ENCODE measurements around the gene EFCAB6.

DNA sequence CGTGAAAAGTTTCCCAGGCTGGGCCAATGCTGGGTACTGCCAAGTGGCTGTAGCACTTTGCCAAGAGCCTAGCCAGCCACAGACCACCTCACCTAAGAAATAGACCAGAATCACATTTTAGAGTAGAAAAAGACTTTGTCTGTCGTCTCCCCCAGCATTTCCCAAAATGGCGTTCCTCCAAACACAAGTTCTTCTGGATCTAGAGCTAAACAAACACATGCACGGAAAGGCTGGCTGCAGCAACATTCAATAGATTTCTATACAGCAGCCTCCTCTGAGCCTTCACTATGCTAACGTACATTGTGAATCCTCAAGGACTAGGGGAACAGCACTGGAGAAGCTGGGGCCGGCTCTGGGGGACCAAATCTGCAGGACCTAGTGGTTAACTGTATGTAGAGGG, 65.0 kb downstream of the EFCAB6 start:
- no peak for TF ChIP-seq POLR2AphosphoS5 (IDR thresholded peaks at IDR 0.05; ENCODE audit: low read depth, low read length)
- no peak for TF ChIP-seq POLR2A (IDR thresholded peaks at IDR 0.05; ENCODE audit: low read depth, low read length)
- TF ChIP-seq SPI1 (IDR thresholded peaks at IDR 0.05; ENCODE audit: low read depth, low read length): no peak
- no peak for TF ChIP-seq TAF1 (IDR thresholded peaks at IDR 0.05; ENCODE audit: low read depth, low read length)

Measured in GM12891 (cell line).